ENCODE data around the gene HOXA13. TPM values are rescaled to one million over a fixed set of nuclear protein-coding genes. Genes with fewer than 3 reads are reported as not detected.

The HOXA13 gene
- polyA plus RNA-seq, 1 of the 3 experiments (the other 2 are of a cell fraction) = not detected

DNA sequence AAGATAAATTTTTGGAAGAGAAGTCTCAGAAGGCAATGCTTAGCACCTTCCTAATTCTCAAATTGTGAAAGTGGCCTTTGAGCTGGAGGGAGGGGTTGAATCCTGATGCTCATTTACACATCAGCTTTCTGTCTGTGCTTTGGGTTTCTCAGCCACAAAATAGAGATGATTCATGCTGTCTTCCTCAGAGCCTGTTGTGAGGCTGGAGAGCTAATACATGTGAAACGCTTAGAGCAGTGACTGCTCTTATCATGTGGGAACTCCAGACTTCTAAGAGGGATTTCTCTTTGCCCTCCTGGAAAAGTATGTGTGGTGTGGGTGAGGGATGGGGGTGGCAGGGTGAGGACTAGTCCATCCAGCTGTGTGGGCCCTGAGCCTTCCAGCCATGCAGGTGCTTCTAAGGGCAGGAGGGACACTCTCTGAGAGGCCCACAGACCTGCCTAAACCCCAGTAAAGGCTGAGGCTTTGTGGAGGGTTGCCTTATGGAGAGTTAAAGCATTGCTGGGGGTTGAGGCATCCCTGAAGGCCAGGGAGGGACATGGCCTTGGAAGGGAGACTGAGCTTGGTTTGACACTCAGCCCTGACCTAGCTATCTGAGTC lies 37.9 kb upstream of the HOXA13 start:
- POLR2A ChIA-PET = no interaction called here
- H3F3A ChIP-seq (replicated peaks; ENCODE audit: insufficient read depth) = peaks cover 4% of the 10 kb centered on the region

DNA sequence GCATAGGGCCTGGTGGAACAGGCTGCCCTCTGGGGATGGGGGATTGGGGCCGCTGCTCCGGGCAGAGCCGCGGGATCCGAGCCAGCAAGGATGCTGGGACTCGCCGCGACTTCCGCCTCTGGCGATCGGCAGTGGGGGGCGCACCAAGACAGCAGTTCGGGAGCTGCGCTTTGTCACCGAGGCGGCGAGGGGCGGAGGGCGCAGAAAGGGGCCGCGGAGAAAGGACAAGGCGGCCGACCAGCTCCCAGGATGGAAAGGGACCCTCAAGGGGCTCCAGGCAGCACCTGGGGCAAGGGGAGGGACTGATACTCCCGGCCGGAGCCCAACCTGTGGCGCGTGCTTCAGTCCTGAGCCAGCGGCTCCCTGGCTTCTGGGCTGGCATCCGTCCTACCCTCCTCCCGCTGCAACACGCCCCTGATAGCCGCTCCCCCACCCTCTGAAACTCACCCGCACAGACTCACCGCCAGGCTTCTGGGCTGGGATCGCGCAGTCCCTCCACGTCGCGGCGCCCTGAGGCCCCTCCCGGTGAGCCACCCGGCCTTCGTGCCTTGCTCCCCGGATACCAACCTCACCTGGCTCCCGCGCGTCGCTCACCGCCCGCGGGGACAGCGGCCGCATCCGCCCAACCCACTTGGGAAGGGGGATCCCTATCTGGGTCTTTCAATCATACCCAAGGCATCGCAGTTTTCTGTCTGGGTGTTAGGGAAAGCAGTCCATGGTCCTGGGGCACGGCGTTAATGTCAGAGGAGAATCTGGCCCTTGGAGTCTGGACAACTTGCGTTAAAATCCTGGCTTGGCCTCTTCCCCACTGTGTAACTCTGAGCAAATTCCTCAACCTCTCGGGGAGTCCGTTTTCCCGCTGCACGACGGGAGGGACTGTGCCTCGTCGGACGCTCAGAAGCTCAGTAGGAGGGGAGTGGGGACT lies 35.8 kb upstream of the HOXA13 start:
- Histone ChIP-seq H3K4me1 (ENCODE audit: control insufficient read depth in 1 of 2, insufficient read depth in 2 of 2, low read depth in 1 of 2, low read length in 1 of 2) (peaks cover 4 to 13% of the 10 kb centered on the region in 2 experiments; a peak in 1 of 4 replicates), H3K36me3 (replicated peaks in 1 of 2; ENCODE audit: control insufficient read depth in 1 of 2, insufficient read depth in 2 of 2, low read length in 1 of 2) (no peaks in the 10 kb centered on the region), H3K9me2 (no peaks in the 10 kb centered on the region), H3K27me3 (ENCODE audit: insufficient read depth) (peaks cover 78% of the 10 kb centered on the region), H4K20me1 (ENCODE audit: insufficient read depth) (peaks cover 7% of the 10 kb centered on the region; the same call in 1 of the 2 replicates), H3K9ac (no peak overlapping the region), H2AFZ (ENCODE audit: low read depth) (peak overlapping the region; percentile 31; the same call in 1 of the 2 replicates), H3K9me3 (no peaks in the 10 kb centered on the region), H3K4me3 (ENCODE audit: low read depth in 2 of 2, low read length in 1 of 2) (peak overlapping the region; percentile 41 to 61), H3K4me2 (peak overlapping the region; percentile 86), H3F3A (replicated peaks; ENCODE audit: insufficient read depth) (no peaks in the 10 kb centered on the region), H3K27ac (ENCODE audit: low read depth in 2 of 2, low read length in 1 of 2) (no peak overlapping the region), H3K79me2 (ENCODE audit: insufficient read depth) (no peaks in the 10 kb centered on the region)
- DNase-seq = peak; percentile 85
- 9% methylated on average over 46 of the region's 66 CpGs for WGBS (ENCODE audit: low lambda C conversion rate)
- ChIA-PET CTCF (interaction anchor here (0.6 to 2.9 kb wide), 15 partner anchors 10 to 684 kb away, joined by 3 to 10 read pairs (median 4); no protein-coding TSS in a partner anchor), POLR2A (no interaction called here)
- TF ChIP-seq RAD21 (IDR thresholded peaks at IDR 0.05; ENCODE audit: low read length) = peak; percentile 63
- TF ChIP-seq, protein P1, sequence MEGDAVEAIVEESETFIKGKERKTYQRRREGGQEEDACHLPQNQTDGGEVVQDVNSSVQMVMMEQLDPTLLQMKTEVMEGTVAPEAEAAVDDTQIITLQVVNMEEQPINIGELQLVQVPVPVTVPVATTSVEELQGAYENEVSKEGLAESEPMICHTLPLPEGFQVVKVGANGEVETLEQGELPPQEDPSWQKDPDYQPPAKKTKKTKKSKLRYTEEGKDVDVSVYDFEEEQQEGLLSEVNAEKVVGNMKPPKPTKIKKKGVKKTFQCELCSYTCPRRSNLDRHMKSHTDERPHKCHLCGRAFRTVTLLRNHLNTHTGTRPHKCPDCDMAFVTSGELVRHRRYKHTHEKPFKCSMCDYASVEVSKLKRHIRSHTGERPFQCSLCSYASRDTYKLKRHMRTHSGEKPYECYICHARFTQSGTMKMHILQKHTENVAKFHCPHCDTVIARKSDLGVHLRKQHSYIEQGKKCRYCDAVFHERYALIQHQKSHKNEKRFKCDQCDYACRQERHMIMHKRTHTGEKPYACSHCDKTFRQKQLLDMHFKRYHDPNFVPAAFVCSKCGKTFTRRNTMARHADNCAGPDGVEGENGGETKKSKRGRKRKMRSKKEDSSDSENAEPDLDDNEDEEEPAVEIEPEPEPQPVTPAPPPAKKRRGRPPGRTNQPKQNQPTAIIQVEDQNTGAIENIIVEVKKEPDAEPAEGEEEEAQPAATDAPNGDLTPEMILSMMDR (IDR thresholded peaks at IDR 0.05) = peak; percentile 44
- peak; percentile 32 for TF ChIP-seq SMC3 (IDR thresholded peaks at IDR 0.05; ENCODE audit: low read depth, low read length)
- TF ChIP-seq, protein P2, sequence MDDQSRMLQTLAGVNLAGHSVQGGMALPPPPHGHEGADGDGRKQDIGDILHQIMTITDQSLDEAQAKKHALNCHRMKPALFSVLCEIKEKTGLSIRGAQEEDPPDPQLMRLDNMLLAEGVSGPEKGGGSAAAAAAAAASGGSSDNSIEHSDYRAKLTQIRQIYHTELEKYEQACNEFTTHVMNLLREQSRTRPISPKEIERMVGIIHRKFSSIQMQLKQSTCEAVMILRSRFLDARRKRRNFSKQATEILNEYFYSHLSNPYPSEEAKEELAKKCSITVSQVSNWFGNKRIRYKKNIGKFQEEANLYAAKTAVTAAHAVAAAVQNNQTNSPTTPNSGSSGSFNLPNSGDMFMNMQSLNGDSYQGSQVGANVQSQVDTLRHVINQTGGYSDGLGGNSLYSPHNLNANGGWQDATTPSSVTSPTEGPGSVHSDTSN (IDR thresholded peaks at IDR 0.05) = no peak

More for the DNA sequence above, 37.9 kb upstream of the HOXA13 start:
- H3K9me3 ChIP-seq = no peaks in the 10 kb centered on the region
- peaks cover 95% of the 10 kb centered on the region for H3K27me3 ChIP-seq (ENCODE audit: insufficient read depth)
- TF ChIP-seq MXI1 (IDR thresholded peaks at IDR 0.05; ENCODE audit: low read depth, low read length) = no peak
- TF ChIP-seq EZH2phosphoT487 (IDR thresholded peaks at IDR 0.05; ENCODE audit: borderline replicate concordance, low read depth) = no peak
- no peak for TF ChIP-seq TAF1 (IDR thresholded peaks at IDR 0.05; ENCODE audit: borderline replicate concordance, low read depth, low read length)
- TF ChIP-seq RAD21 (IDR thresholded peaks at IDR 0.05; ENCODE audit: low read length) = no peak
- TF ChIP-seq, protein P3, sequence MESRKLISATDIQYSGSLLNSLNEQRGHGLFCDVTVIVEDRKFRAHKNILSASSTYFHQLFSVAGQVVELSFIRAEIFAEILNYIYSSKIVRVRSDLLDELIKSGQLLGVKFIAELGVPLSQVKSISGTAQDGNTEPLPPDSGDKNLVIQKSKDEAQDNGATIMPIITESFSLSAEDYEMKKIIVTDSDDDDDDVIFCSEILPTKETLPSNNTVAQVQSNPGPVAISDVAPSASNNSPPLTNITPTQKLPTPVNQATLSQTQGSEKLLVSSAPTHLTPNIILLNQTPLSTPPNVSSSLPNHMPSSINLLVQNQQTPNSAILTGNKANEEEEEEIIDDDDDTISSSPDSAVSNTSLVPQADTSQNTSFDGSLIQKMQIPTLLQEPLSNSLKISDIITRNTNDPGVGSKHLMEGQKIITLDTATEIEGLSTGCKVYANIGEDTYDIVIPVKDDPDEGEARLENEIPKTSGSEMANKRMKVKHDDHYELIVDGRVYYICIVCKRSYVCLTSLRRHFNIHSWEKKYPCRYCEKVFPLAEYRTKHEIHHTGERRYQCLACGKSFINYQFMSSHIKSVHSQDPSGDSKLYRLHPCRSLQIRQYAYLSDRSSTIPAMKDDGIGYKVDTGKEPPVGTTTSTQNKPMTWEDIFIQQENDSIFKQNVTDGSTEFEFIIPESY (IDR thresholded peaks at IDR 0.05; ENCODE audit: borderline replicate concordance, low read depth) = no peak
- TF ChIP-seq, protein P4, sequence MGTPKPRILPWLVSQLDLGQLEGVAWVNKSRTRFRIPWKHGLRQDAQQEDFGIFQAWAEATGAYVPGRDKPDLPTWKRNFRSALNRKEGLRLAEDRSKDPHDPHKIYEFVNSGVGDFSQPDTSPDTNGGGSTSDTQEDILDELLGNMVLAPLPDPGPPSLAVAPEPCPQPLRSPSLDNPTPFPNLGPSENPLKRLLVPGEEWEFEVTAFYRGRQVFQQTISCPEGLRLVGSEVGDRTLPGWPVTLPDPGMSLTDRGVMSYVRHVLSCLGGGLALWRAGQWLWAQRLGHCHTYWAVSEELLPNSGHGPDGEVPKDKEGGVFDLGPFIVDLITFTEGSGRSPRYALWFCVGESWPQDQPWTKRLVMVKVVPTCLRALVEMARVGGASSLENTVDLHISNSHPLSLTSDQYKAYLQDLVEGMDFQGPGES (IDR thresholded peaks at IDR 0.05; ENCODE audit: low read depth, low read length) = no peak
- TF ChIP-seq JUND (IDR thresholded peaks at IDR 0.05) = no peak
- TF ChIP-seq ELF1 (IDR thresholded peaks at IDR 0.05) = no peak
- TF ChIP-seq RCOR1 (IDR thresholded peaks at IDR 0.05; ENCODE audit: low read length) = no peak
- TF ChIP-seq FOXJ3 (CRISPR knock-in tag; IDR thresholded peaks at IDR 0.05) = no peak
- H3K27ac ChIP-seq (ENCODE audit: low read depth in 2 of 2, low read length in 1 of 2) = no peak overlapping the region
- CTCF ChIA-PET = interaction anchor here (0.7 to 1.8 kb wide), 8 partner anchors 8 to 783 kb away, joined by 3 to 13 read pairs (median 6); no protein-coding TSS in a partner anchor
- no peak overlapping the region for H3K4me3 ChIP-seq (ENCODE audit: low read depth in 2 of 2, low read length in 1 of 2)
- no peak for DNase-seq
- peaks cover 9% of the 10 kb centered on the region; the same call in 1 of the 2 replicates for H4K20me1 ChIP-seq (ENCODE audit: insufficient read depth)
- H2AFZ ChIP-seq (ENCODE audit: low read depth) = no peak overlapping the region
- H3K9ac ChIP-seq = no peak overlapping the region
- WGBS (ENCODE audit: low lambda C conversion rate) = 25% methylated on average over 1 of the region's 1 CpG
- no peaks in the 10 kb centered on the region for H3K9me2 ChIP-seq
- H3K79me2 ChIP-seq (ENCODE audit: insufficient read depth) = no peaks in the 10 kb centered on the region
- H3K4me1 ChIP-seq (ENCODE audit: control insufficient read depth in 1 of 2, insufficient read depth in 2 of 2, low read depth in 1 of 2, low read length in 1 of 2) = peaks cover 4 to 13% of the 10 kb centered on the region in 2 experiments; a peak in 1 of 4 replicates
- H3K4me2 ChIP-seq = no peak overlapping the region
- H3K36me3 ChIP-seq (replicated peaks in 1 of 2; ENCODE audit: control insufficient read depth in 1 of 2, insufficient read depth in 2 of 2, low read length in 1 of 2) = no peaks in the 10 kb centered on the region

Measured in SK-N-SH (cell line).